ENCODE measurements around the gene OIP5.
"Not testable (repeated sequence)": the region's sequence is repeated elsewhere in the genome, so short reads cannot be mapped to it uniquely, and the experiment has no call there.

The OIP5 gene

DNA sequence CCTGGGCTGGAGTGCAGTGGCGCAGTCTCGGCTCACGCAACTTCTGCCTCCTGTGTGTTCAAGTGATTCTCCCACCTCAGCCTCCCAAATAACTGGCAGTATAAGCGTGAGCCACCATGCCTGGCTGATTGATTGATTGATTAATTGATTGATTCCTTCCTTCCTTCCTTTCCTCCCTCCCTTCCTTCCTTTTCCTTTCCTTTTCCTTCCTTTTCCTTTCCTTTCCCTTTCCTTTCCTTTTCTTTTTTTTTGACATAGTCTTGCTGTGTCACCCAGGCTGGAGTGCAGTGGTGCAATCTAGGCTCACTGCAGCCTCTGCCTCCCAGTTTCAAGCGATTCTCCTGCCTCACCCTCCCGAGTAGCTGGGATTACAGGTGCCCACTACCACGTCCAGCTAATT lies 71.5 kb downstream of the OIP5 start:
- DNase-seq (ENCODE audit: extremely low read depth in 1 of 2, low read depth in 1 of 2): not testable (repeated sequence)

DNA sequence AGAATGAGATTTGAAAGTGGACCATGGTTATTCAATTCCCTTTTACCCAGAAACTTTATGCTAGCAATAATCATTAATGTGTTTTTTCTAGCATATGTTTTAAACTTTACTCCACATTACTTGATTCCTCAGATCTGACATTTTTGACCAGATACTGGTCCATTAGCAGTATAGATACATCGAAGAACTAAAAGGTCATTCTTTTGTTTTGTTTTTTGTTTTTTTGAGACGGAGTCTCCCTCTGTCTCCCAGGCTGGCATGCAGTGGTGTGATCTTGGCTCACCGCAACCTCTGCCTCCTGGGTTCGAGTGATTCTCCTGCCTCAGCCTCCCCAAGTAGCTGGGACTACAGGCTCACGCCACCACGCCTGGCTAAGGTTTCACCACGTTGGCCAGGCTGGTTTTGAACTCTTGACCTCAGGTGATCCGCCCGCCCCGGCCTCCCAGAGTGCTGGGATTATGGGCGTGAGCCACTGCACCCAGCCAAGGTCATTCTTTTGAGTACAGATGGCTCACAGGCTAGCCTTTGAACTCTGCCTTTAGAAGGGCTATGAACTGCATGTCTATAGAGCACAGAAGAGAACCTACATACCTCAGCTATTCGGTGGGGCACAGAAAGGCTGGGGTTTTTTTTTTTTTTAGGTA lies 72.7 kb downstream of the OIP5 start:
- DNase-seq (ENCODE audit: extremely low read depth in 1 of 2, low read depth in 1 of 2): no peak
